Bronchial epithelial cell (primary cell): ENCODE measurements around the gene MAB21L3. TPM values are rescaled to one million over a fixed set of nuclear protein-coding genes. Genes with fewer than 3 reads are reported as not detected.

Experiments used
- DNase-seq: peaks from one replicate; pipeline ENCODE4 v3.0.0-alpha.2; 2010; ENCODE audit warnings: low read depth
- FAIRE-seq: peaks from 2 replicates; lab custom pipeline; 2011; peaks lifted over from hg19 to GRCh38; lab: Jason Lieb, UNC
- H3K27me3 ChIP-seq: 2 replicates; pipeline ENCODE4 v1.5.1; 2011; ENCODE audit warnings: low read length; ENCODE audit not compliant: control insufficient read depth, insufficient read depth
- H3K36me3 ChIP-seq: 2 replicates; pipeline ENCODE4 v1.5.1; 2011; ENCODE audit warnings: low read length; ENCODE audit not compliant: control insufficient read depth, insufficient read depth
- H3K4me3 ChIP-seq: 2 replicates; pipeline ENCODE4 v1.5.1; 2011; ENCODE audit warnings: mild to moderate bottlenecking, low read depth, low read length, control low read depth
- total RNA-seq: library from RNA; depleted of rRNA; stranded (reverse); fragments of >200 nt; gene quantifications from 2 replicates; pipeline ENCODE4 v1.2.1, GENCODE V29; 2014
- TF ChIP-seq, protein P1 (sequence below): IDR thresholded peaks from 2 replicates; pipeline ENCODE4 v1.5.1; 2011; ENCODE audit warnings: mild to moderate bottlenecking, moderate library complexity, low read length, control low read depth, inconsistent platforms; ENCODE audit not compliant: insufficient read depth, severe bottlenecking

Gene MAB21L3
- total RNA-seq, 1 donor from 2014 or later = 0.53 TPM

DNA sequence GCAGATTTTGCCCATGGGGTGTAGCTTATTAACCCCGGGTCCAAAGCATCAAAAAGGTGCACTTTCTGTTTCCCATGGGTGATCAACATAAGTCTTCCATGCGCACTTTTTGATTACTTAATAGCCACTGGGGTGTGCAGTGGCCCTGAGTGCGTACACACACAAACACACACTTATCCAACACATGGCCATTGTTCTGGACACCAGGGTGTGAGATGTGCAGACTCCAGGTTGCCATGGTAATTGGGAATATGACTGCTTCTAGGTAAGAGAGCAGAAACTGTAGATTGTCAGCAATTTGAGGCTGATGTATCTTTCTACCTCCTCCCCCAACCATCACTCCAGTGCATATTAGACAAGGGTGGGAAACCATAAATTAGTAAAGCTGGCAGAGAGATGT, 68.8 kb downstream of the MAB21L3 start:
- no peak overlapping the region for H3K4me3 ChIP-seq
- peaks cover 5% of the 10 kb centered on the region for H3K27me3 ChIP-seq
- H3K36me3 ChIP-seq = no peaks in the 10 kb centered on the region
- DNase-seq = no peak
- TF ChIP-seq, protein P1, sequence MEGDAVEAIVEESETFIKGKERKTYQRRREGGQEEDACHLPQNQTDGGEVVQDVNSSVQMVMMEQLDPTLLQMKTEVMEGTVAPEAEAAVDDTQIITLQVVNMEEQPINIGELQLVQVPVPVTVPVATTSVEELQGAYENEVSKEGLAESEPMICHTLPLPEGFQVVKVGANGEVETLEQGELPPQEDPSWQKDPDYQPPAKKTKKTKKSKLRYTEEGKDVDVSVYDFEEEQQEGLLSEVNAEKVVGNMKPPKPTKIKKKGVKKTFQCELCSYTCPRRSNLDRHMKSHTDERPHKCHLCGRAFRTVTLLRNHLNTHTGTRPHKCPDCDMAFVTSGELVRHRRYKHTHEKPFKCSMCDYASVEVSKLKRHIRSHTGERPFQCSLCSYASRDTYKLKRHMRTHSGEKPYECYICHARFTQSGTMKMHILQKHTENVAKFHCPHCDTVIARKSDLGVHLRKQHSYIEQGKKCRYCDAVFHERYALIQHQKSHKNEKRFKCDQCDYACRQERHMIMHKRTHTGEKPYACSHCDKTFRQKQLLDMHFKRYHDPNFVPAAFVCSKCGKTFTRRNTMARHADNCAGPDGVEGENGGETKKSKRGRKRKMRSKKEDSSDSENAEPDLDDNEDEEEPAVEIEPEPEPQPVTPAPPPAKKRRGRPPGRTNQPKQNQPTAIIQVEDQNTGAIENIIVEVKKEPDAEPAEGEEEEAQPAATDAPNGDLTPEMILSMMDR = no peak
- no peak for FAIRE-seq

DNA sequence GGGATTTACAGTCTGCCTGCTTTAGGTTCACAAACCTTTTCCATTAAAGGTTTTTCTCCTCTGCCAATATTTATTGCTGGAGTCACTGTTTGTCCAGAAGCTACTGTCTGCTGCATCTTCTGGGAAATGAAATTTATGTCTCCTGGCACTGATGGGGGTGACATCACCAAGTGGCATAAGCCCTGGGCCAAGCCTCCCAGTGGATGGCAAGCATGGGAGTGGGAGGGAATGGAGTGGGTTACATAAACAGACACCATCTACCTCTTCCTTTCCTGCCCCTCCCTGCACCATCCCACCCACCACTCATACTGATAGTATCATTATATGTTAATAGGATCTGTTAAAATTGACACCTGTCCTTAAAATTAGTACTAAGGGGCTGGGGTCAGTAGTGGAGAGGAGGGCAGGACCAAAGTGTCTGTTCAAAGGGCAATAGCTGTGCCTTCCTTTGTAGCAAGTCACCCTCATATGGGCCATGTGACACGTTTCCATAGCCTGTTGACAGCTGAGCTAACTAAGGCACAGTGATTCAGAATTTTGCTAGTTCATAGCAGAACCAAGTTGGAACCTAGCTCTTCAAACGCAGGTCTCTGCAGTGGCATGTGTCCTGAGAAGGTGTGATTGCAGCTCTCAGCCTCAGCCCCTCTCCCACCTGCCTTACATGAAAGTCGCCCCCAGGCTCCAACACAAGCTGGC, 71.0 kb downstream of the MAB21L3 start:
- H3K27me3 ChIP-seq = peaks cover 3% of the 10 kb centered on the region
- TF ChIP-seq, protein P1 = no peak
- DNase-seq (no peak), FAIRE-seq (no peak)
- no peaks in the 10 kb centered on the region for H3K36me3 ChIP-seq
- no peak overlapping the region for H3K4me3 ChIP-seq

Other genes starting within 250 kb of the MAB21L3 start
- 20.1 and 22.6 TPM in 2 replicates for gene SLC22A15, start 134.9 kb upstream of the MAB21L3 start, total RNA-seq